Skeletal muscle cell (primary cell): ENCODE data around the gene UQCRQ.

Experiments used
- DNase-seq: peaks from one replicate; pipeline ENCODE4 v3.0.0-alpha.2; 2010; ENCODE audit warnings: low read depth
- H3K4me3 ChIP-seq: 2 replicates; pipeline ENCODE4 v1.5.1; 2011; ENCODE audit warnings: low read depth, mild to moderate bottlenecking, control low read depth, low read length, moderate library complexity

UQCRQ gene

DNA sequence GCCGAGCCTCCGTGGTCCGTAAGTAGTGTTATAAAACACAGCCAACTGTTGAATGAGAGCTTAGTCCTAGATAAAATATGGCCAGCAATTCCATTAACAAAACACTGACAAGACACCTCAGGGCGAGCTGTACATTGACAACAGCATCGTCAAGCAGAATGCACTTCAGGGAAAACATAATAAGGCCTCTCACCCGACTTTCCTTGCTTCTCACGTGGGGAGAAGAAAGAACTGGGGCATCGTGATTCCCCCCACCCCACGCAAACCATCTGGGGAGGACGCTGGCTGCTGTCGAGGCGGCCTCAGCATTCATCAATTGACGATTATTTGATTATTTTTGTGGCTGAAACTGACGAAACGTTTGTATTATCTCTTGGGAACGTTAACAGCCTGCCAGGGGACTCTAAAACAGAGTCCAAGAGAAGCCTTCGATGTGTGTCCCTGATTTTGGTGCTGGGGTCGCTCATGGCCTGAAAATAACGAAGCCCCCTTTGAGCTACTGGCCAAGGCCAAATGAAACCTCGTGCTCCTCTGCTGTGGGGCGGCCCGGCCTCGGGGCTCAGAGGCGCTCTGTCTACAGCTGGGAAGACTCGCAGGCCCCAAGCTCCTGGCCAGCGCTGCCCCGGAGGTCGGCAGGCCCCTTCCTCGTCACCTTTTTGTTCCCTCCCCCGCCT, 637 bp upstream of the UQCRQ start:
- DNase-seq = no peak
- H3K4me3 ChIP-seq = peak overlapping the region; percentile 78

DNA sequence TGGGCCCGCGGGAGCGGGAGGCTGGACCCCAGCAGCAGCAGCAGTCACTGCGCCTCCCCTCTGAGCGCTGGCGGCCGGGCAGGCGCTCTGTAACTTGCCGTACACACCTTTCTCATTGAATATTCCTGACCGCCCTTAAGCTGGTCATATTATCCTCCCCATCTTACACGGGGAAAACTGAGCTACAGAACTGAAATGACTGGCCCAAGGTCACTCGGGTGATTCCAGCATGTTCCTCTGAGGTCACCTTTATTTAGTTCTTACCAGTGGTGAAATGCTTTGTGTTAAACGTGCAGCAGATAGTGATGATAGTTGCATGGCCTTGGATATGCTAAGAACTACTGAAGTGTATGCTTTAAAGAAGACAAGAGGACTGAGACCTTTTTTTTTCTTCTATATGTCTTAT, 607 bp downstream of the UQCRQ start:
- no peak for DNase-seq
- H3K4me3 ChIP-seq = peak overlapping the region; percentile 78

DNA sequence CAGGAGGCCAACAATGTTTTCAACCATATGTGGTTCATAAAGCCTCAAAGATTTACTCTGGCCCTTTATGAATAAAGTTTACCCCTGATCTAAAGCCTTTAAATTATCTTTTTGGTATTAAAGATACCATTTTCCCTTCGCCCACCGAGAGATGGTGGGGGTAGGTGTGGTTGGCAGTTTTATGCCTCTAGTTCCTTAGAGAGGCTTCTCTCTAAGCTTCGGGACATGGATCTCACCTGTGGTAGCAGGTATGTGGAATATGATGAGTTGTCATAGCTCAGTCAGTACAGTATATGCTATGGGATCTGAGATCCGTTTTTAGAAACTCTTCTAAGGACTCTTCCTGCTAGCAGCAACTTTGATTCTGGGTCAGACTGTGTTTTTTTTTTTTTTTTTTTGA, 2.3 kb downstream of the UQCRQ start:
- H3K4me3 ChIP-seq = no peak overlapping the region
- no peak for DNase-seq

DNA sequence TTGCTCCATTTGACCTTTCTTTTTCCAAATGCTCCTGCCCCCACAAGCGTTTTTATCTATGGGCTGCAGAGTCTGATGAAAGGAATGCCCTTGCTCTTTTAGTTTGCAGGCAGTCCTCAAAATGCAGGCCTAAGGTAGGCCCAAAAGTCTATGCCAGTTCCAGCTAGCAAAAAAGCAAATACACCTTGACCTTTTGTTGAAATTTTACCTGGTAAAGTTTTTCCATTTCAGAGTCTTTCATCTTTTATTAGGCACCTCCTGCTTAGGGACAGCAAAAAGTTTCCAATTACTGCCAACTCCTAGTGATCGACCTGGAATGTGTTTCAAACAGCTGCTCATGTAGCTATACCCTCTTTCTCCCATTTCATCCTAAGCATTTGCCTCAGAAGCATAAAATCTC, 4.4 kb downstream of the UQCRQ start:
- DNase-seq = no peak
- no peak overlapping the region for H3K4me3 ChIP-seq

DNA sequence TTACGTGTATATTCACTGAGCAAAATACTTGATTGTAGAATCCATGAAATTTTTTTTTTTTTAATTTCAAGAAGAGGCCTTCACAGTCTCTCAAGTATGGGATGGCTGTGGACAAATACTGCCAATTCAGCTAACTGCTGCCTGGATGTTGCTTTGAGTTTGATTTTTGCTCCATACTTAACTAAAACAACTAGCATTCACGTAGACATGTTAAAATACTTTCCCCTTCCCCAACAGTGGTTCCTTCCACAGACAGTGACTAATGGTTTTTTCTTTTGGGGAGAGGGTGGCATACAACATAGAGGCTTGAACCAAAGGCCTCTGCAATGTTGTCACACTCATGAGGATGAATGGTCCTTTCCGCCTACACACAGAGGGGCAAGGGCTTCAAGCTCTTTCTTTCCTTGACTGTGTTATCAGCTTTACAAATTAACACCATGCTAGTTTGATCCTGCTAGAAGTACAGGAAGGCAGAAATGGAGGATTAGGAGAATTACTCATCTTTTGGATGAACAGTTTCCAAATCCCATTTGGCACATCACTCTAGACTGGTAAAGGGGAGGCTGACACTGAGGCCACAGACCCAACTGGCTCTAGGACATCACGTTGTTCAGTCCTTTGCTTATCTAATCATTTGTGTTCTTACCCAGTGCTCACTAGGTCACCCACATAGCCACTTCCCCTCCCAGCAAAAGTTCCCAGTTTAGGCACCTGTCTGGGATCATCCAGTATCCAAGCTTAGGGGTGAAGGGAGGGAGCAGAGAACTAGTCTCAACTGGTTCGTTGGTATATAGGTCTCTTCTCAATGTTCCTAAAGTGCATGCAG, 5.2 kb downstream of the UQCRQ start:
- no peak for DNase-seq
- no peak overlapping the region for H3K4me3 ChIP-seq

DNA sequence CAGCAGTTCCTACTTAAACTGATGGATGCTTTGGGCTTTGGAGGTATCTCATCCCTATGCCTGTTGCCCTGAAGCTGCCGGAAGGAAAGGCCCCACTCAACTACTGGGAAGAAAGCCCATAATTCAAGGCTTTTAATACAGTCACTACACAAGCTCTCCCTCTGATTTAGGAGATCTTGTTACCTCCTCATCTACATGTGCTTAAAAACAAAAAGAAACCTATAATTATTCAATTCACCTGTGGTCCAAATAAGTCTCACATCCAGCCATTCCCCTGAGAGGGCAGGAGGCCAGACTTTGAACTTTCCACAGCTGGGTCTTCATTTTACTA, 6.3 kb downstream of the UQCRQ start:
- H3K4me3 ChIP-seq = no peak overlapping the region
- no peak for DNase-seq

DNA sequence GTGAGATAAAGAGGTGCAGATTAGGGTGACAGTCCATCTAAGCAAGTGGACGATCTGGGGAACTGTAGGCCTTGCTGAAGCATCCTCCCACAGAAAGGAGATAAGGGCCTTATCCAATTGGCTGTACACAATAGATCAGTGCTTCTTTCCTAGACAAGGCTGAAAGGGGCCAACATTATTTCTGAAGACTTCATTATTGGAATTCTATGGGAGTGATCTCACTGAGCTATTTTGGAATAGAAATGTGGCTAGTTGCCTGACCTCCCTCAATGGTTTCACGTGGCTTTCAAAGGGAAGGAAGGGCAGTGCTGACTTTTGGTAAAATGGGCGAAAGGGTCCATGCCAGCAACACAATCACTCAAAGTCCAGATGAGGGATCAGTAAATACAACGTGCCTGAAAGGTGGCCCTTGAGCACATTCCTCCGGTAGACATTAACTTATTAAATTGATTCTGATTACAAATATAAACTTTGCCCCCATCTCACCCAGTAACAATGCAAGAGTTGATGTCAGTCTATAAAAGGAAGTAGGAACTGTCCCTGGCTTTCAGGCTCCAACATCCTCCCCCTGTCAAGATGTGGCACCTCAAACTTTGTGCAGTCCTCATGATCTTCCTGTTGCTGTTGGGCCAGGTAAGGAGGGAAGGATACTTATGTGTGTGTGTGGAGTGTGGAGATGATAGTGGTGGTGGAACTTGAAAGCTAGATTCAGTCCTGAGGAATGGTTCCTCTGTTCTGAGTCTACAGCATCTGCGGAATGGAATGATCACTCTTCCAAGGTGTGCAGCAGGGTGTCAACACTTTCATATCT, 6.9 kb downstream of the UQCRQ start, which contains the start of gene LEAP2:
Gene LEAP2, plus strand, starts transcription at position 550 of the 811 bp plus-strand sequence. Its CDS starts 27 bp downstream, at position 577.
- no peak within 1 kb of the TSS for H3K4me3 ChIP-seq
- DNase-seq = no peak

DNA sequence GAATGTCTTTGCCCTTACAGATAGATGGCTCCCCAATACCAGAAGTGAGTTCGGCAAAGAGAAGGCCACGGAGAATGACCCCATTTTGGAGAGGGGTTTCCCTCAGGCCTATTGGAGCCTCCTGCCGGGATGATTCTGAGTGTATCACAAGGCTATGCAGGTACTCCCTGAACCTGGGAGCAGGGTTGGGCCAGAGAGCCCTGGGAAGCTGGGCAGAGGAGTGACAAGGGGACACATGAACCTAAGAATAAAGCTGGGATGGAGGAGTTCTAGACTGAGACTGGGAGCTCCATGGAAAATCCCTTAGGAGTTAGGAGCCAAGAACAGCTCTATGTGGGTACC, 7.5 kb downstream of the UQCRQ start:
- no peak overlapping the region for H3K4me3 ChIP-seq
- DNase-seq = no peak

DNA sequence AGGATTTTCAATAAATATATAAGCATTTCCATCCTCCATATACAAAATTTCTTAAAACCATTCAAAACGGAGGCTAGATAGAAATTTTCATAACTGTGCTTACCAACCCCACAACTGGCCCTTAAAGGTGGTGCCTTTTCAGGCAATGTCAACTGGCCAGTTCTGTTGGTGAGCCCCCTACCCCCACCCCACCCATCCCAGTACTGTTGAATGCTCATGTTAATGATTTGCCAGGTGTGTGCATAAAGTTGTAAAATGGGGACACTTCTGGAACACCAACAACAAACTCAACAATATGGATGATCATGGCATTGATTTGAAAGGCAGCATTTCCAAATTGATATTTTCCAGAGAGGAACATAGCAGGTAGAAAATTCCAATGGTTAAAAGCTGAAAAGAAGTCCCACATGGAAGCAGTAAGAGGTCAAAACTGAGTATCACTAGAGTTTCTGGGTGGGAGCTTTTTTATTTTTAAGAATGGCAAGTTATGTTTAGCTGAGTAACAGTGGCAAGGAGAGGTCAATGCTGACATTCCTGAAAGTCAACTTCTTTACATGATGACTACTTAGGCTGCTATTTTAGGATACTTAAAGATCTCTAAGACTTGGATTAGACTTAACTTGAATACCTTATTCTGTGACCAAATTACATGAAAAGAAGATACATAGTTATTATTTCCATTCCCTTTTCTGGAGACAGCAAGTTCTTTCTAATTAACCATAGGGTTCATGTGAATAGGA, 9.7 kb downstream of the UQCRQ start:
- no peak for DNase-seq
- H3K4me3 ChIP-seq = no peak overlapping the region

DNA sequence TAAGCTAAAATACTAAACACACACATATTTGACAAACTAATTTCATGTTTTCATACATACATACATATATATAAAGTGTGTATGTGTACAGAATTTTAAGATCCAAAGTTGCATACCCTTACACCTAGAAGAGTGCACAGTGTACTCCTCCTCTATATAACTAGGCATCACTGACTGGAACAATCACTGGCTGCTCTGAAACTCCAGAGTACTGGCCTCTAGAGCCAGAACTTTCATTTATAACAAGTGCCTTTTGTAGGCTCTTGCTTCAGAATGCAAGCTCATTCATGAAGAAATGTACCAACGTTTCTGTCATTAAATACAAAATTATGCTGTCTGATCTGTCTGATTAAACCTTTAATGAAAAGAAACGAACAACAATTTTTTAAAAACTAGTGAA, 11.0 kb downstream of the UQCRQ start:
- no peak overlapping the region for H3K4me3 ChIP-seq
- DNase-seq = no peak

DNA sequence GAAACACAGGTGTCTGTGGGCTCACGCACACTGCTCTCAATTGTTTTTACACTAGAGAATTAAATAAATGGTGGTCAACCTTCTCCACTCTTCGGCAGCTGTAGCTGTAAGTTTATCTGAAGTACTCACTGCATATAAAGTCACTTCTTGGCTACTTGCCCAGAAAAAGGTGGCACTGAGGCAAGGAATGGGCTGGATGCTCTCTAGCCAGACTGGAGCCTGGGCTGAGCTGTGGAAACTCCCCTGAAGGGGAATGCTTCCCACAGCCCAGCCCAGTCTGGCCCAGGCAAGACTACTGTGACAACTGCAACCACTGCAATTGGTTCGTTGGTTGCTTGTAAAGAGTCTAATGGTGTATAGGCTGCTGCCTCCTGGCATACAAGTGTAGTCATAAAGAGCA, 11.5 kb downstream of the UQCRQ start:
- peak; percentile 25 for DNase-seq
- H3K4me3 ChIP-seq = no peak overlapping the region

DNA sequence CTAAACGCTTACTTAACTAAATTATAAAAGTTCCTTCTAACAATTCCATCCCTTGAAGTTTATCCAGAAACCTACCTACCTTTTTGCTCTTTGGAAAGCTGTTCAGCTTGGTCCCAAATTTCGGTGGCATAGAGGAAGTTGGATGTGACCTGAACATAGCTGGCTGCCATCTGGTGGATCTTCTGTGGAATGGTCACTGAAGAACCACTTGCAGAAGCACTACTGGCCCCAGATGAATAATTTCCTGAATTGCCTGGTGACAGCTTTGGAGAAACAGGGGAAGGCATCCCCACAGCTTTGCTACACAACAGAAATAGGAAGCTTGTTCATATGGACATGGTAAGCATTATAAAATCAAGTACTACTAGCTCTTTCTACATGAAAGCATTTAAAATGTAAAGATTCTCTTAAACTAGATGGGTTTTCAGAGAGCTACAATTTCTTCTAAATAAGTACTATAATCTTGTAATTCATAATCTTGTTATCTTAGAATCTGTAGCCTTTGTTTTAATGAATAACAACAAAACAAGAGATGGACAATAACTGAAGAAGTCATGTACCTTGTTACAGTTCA, 16.9 kb downstream of the UQCRQ start:
- DNase-seq = no peak
- no peak overlapping the region for H3K4me3 ChIP-seq

DNA sequence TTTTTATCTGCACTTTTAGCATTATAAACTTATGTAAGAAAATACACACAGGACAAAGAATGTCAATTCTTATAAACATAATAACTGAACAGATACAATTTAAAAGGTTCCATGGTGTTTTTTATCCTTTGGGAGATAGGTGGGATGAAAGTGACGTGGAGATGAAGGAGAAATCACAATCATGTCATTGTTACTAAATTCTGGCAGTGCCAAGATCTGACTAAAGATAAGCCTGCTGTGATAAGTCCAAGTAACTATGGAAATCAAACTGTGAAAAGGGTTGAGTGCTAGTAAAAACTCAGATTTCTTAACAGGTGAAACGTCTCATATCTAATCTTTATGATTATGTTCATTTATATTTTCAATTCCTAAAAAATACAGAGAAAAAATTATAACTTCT, 18.1 kb downstream of the UQCRQ start:
- H3K4me3 ChIP-seq = no peak overlapping the region
- no peak for DNase-seq

DNA sequence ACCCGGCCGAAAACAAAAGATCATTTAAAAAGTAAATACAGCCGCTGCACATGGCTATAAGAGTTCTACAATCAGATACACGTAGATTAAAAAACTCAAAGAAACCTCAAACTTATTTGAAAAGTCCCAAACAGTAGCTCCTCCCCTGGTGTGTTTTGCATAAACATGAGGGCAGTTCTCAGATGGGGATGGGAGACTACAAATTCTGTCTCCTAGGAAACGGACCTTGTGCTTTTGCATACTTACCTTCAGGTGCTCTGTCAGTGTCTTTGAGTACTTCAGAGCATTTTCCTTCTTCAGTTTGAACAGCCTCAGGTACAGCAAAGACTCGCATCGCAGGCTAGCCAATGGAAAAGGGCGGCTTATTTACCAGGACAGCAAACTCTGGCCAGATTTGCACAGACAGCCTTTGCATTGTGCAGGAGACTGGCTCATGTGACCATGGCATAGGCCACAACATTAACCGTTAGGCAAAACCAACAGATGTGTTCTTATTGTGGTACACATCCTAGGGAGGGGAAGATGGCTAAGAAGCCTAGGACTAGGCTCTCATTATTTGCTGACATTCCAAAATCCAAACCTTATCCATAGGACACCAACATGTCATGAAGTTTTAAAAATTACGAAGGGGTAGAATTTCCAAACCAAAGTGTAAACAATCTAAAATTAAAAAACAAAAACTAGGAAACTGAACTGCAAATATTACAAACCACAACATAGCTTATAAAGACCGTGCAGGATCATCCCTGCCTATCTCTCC, 19.8 kb downstream of the UQCRQ start:
- no peak overlapping the region for H3K4me3 ChIP-seq
- DNase-seq = no peak

DNA sequence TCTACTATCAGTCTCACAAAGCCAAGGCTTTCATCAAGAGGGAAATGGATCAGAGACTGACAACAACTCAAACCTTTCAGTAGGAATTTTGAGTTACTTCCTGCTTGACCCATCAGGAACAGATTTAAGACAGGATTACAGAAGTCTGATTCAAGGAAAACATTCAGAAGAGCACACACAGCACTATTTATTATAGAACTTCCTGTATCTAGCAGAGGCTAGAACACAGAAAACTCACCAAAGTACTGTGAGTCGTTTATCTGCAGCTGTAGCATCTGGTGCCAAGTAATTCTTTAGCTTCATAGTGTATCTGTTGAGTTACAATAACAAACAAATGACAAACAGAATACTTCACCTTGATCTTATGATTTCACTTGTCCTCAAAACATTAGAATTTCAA, 20.8 kb downstream of the UQCRQ start:
- DNase-seq = no peak
- H3K4me3 ChIP-seq = no peak overlapping the region

DNA sequence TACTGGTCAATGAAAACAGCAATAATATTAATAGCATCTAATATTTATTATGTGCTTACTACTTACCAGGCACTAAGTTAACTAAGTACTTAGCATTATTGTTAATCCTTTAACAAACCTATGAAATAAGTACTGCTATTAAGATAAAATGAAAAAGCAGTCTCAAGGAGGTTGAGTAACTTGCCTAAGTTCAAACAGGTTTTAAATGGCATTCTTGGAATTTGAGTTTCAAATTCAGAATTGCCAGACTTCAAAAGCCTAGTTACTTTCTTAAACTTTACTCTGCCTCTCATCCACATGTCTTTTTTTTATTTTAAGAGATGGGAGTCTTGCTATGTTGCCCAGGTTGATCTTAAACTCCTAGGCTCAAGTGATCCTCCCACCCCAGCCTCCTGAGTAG, 23.1 kb downstream of the UQCRQ start:
- DNase-seq = no peak
- H3K4me3 ChIP-seq = no peak overlapping the region

DNA sequence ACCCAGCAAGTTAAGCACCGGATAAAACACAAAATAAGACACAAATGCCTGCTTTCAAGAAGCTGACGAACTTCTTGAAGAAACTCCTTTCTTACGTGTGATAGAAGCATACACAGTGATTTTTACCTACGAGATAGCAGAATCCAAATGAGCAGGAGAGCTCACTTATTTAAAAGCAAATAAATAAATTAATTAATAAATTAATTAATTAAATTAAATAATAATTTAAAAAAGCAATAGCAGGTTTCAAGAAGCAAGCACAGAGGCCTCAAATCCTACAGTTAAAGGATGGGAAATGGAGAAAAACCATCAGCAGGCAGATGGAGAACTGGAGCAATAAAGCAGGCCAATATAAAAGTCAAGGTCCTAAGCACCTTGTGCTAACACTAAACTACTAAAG, 24.4 kb downstream of the UQCRQ start:
- DNase-seq = no peak

DNA sequence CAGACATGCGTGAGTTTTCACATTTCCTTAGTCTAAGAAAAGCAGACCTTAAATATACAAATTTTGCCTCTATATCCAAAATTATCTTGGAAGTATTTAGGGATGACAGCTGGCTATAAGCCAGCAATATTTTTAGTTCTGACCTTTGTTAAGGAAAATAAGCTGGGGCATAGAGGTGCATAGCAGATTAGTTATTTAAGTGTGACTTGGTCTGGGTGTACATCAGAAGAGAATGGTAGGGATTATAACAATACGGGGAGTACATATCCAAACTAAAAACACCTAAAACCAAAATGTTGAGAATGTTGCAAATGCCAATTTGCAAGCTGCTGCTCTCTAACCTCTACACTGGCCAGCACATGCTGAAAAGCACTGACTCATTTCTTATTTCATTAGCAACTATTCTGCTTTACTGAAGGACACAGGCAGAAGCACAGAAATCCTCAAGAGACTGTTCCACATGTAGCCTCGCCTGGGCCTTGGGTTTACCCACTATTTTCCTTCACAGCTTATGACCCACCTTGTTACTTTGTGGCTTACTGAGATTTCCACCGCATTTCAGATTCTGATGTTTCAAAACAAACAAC, 29.4 kb downstream of the UQCRQ start:
- H3K4me3 ChIP-seq = no peak overlapping the region
- DNase-seq = no peak

More for the DNA sequence above, 24.4 kb downstream of the UQCRQ start:
- no peak overlapping the region for H3K4me3 ChIP-seq
